ENCODE results near the gene MANSC4.

Gene MANSC4

DNA sequence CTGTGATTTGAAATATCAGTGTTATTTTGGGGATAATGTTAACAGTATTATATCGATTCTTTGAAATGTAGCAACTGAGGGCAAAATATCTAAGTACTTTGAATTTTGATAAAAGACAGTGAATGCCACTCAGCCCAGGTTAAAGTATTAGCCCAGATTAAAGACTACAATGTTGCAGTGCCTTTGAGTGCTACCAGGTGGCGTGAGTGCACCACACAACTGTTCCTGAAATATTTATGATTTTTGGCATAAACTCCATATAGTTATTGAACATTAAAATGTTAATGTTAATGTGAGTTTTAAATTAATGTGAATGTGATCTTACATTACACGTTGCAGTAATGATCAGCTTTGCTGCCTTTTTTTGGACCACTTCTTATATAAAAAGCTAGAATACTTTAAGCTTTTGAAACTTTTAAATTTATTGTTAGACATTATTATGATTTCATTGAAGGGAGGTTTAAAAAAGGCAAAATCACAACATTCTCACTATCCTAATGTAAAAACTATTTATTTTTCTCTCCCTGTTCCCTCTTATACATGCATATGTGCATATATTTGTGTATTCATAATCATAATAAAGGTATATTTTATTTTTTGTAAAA, 46.9 kb downstream of the MANSC4 start:
- DNase-seq: no peak
- TF ChIP-seq CTCF (IDR thresholded peaks at IDR 0.05; ENCODE audit: low read depth, low read length): peak; percentile 66
- peaks cover 12% of the 10 kb centered on the region for H3K36me3 ChIP-seq
- no peak overlapping the region for H3K4me3 ChIP-seq (ENCODE audit: low read depth, low read length)
- no peaks in the 10 kb centered on the region for H3K27me3 ChIP-seq (ENCODE audit: insufficient read depth, low read depth, severe bottlenecking)
- H3K27ac ChIP-seq: no peak overlapping the region
- no peaks in the 10 kb centered on the region for H3K9me3 ChIP-seq (ENCODE audit: severe bottlenecking)

DNA sequence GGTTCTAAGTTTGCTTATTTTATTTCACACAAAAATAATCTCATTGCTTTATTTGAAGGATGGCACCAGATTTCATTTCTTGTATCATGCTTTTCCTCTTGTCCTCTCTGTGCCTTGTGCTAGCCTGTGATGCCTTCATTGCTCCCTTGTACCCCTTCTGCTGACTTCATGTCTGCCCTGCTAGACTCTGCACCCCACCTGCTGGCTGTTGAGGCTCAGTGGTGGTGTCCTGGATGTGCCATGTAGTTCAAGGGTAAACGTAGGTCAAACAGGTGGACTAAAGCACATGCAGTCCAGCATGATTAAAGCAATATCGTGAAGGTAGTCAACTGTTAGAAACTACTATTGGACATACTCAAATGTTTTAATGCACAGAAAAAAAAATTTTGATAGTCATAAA, 47.8 kb downstream of the MANSC4 start:
- no peak for DNase-seq
- no peak overlapping the region for H3K27ac ChIP-seq
- peaks cover 11% of the 10 kb centered on the region for H3K36me3 ChIP-seq
- no peaks in the 10 kb centered on the region for H3K27me3 ChIP-seq (ENCODE audit: insufficient read depth, low read depth, severe bottlenecking)
- no peak overlapping the region for H3K4me3 ChIP-seq (ENCODE audit: low read depth, low read length)
- TF ChIP-seq CTCF (IDR thresholded peaks at IDR 0.05; ENCODE audit: low read depth, low read length): 0 out of 2 replicates have a peak, but pooled peaks have one; percentile 7
- no peaks in the 10 kb centered on the region for H3K9me3 ChIP-seq (ENCODE audit: severe bottlenecking)

DNA sequence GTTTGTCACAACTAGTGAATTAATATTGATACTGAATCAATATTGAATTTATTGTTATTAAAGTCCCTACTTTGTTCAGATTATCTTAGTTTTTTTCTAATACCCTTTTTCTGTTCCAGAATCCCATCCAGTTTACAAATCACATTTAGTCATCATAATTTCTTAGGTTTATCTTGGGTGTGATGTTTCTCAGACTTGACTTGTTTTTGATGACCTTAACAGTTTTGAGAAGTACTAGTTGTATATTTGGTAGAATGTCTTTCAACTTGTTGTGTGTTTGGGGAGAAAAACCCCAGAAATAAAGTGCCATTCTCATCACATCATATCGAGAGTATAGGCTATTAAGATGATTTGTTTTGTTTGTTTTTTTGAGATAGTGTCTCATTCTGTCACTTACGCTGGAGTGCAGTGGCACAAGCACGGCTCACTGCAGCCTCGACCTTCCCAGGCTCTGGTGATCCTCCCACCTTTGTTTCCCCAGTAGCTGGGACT, 49.9 kb downstream of the MANSC4 start:
- no peak for DNase-seq
- H3K36me3 ChIP-seq: peaks cover 17% of the 10 kb centered on the region
- H3K4me3 ChIP-seq (ENCODE audit: low read depth, low read length): no peak overlapping the region
- H3K27me3 ChIP-seq (ENCODE audit: insufficient read depth, low read depth, severe bottlenecking): no peaks in the 10 kb centered on the region
- no peak for TF ChIP-seq CTCF (IDR thresholded peaks at IDR 0.05; ENCODE audit: low read depth, low read length)
- no peak overlapping the region for H3K27ac ChIP-seq
- no peaks in the 10 kb centered on the region for H3K9me3 ChIP-seq (ENCODE audit: severe bottlenecking)

- Histone ChIP-seq H3K27ac (no peak overlapping the region), H3K9me3 (ENCODE audit: severe bottlenecking) (no peaks in the 10 kb centered on the region)
Observed at GRCh38 chr12:27723212-27723611, 56.8 kb downstream of the MANSC4 start.

More at GRCh38 chr12:27723212-27723611, 56.8 kb downstream of the MANSC4 start:
- Histone ChIP-seq H3K36me3 (peaks cover 51% of the 10 kb centered on the region), H3K27me3 (ENCODE audit: insufficient read depth, low read depth, severe bottlenecking) (no peaks in the 10 kb centered on the region), H3K4me3 (ENCODE audit: low read depth, low read length) (no peak overlapping the region)
- DNase-seq: no peak
- TF ChIP-seq CTCF (IDR thresholded peaks at IDR 0.05; ENCODE audit: low read depth, low read length): no peak

Measured in WERI-Rb-1 (cell line).